CD4-positive, alpha-beta T cell treated with Interleukin-4 for 4 hours (primary cell): ENCODE measurements around the gene ANKRD9.
A peak's percentile ranks its signal among the peaks of the same experiment; 100 is the strongest.
"Not testable (repeated sequence)": the region's sequence is repeated elsewhere in the genome, so short reads cannot be mapped to it uniquely, and the experiment has no call there.

Source experiments
- DNase-seq: peaks from one replicate; pipeline ENCODE4 v3.0.0-alpha.2; 2020

The ANKRD9 gene, protein sequence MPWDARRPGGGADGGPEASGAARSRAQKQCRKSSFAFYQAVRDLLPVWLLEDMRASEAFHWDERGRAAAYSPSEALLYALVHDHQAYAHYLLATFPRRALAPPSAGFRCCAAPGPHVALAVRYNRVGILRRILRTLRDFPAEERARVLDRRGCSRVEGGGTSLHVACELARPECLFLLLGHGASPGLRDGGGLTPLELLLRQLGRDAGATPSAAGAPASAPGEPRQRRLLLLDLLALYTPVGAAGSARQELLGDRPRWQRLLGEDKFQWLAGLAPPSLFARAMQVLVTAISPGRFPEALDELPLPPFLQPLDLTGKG

GRCh38 chr14:102509746-102510615 lies at the start of gene ANKRD9:
TSS of gene ANKRD9 (minus strand) at chr14:102509776. CDS start at chr14:102507889, 1,887 bp downstream.
- peak; percentile 87 for DNase-seq

DNA sequence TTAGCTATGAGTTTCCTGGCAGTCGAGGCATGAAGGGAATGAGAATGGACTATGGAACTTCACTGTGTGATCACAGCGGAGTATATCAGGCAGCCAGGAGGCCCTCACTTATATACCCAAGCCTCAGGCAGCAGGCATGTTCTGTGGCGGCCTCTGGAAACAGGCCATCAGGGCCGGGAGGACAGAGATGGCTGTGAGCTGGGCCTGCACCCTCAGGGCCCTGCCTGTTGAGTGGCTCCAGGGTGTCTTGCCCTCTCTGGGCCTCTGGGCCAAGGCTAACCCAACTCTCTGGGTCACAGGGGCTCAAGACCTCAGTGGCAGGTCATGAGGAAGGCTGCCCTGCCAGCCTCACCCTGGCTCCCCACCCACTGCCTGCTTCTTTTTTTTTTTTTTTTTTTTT lies 49.0 kb upstream of the ANKRD9 start:
- no peak for DNase-seq

DNA sequence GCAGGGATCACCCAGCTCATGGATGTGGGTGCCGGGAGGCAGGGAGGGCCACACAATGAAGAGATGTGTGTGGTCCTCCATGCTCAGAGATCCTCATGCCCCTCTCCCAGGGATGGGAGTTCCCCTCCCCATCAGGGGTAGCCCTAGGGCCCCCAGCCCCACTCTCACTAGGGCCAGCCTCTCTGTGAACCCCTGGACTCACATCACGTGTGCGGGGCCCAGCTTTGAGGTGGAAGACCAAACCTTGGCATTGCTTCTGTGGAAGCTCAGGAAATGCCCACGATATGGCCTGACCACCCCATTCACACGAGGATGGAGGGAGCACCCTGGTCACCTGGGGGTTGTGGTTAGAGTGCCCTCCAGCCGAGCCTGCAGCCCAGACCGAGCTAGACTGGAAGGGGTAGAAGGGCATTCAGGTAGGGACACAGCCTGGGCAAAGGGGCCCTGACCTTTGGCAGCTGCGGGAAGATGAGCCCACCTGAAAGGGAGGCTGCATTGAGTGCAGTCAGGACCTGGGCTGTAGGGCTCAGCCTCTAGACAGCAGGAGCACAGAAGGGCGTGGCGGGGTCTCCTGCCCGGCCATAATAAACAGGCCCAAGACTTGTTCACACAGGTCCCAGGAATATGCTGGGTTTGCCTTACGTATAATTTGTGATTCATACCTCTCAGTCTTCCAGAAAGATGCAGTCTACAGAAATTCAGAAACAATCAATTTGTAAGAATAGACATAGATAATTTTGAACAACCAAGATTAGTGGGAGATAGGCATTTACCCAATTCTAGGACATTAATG lies 48.1 kb upstream of the ANKRD9 start:
- DNase-seq: no peak

DNA sequence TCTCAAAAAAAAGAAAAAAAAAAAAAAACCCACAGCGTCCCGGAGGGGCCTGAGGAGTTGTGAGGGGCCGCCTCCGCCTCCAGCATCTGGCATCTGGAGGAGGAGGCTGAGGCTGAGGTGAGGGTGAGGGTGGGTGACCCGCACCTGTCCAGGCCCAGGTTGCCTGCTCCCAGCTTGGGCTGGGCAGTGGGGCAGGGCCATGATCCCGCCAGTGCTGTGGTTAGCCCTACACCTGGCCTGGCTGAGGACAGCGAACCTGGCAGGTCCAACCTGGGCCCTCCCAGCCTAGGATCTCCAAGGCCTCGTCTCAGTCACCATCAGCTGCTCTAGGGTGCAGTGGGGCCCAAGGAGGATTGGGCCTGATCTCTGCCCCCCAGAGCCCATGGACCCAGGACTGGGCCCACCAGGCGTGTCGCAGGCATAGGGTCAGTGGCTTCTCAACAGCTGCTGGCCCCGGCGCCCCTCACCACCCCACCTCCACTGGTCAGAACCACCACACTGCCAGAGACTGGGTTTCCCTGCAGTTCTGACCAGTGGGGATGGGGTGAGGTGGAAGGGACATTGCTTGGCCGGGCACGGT lies 46.6 kb upstream of the ANKRD9 start:
- DNase-seq: no peak

DNA sequence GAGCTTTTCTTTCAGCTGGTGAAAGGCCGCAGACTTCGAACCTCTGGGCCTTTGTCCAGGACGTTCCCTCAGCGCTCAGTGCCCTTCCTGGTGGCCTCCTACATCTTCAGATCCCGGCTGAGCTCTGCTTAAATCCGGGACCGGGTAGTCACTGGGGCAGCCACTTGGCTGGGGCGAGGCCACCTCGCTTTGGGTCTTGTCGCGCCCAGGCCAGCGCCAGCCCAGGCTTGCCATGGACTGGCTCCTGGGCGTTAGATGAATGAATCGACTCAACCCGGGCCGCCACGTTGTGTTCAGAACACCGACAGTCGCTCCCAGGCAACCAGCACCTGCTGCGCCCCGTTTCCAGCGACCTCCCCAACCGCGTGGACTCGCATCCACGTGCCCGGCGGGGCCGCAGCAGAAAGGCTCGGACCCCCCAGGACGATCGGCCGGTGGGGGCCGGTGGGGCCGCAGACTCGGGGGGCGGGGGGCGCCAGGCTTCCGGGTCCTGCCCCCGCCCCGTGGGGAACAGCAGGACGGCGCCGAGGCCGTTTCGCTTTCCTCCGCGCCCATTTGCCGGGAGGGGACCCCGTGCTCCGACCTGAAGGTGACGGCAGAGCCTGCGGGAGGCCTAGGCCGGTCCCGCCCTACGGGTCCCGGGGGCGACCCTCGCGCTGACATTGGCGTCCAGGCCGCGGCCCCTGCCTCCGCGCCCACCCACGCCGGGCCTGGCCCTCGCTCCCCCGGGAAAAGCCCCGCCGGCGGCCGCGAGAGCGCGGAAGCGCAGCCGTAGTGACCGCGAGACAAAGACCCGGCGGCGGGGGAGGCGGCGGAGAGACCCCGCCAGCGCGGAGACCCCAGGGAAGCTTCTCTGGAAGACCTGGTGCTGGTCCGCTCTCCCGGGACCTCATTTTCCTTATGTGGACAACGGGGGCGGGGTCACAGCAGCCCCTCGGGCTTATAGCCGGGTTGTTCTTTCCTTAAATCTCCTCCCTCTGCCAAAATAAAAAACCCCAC lies 45.5 kb upstream of the ANKRD9 start:
- DNase-seq: peak; percentile 42

DNA sequence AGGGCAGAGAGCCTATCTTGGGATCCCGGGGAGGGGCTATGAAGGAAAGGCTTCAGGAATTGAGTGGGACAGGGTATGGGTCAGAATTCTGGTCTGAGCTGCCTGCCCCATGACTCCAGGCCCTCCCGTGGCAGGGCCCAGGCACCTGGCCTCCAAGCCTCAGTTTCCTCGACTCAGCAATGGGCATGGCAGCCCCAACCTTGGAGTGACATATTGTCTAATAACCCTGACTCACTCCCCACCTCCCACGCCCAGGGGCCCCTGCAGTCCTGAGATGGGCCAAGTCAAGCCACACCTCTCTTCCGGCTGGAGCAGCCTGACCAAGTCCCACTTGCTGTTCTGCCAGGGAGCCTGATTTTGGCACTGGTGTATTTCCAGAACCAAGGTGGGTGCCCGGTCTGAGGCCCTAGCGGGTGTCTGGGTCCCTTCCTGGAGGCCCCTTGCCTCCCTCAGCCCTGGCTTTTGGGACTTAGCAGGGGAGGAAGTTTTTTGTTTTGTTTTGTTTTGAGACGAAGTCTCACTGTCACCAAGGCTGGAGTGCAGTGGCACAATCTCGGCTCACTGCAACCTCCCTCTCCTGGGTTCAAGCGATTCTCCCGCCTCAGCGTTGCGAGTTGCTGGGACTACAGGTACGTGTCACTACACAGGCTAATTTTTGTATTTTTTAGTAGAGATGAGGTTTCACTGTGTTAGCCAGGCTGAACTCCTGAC lies 42.6 kb upstream of the ANKRD9 start:
- DNase-seq: no peak

DNA sequence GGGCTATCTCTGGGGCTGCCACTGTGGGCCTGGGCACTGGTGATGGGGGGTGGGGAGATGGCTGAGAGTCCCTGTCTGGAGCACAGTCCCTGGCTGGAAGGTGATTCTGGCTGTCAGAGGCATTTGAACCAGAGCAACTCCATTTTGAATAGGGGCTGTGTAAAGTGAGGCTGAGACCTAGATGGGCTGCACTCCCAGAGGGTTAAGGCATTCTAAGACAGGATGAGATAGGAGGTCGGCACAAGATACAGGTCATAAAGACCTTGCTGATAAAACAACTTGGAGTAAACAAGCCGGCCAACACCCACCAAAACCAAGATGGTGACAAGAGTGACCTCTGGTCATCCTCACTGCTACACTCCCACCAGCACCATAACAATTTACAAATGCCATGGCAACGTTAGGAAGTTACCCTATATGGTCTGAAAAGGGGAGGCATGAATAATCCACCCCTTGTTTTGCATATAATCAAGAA lies 41.4 kb upstream of the ANKRD9 start:
- not testable (repeated sequence) for DNase-seq

DNA sequence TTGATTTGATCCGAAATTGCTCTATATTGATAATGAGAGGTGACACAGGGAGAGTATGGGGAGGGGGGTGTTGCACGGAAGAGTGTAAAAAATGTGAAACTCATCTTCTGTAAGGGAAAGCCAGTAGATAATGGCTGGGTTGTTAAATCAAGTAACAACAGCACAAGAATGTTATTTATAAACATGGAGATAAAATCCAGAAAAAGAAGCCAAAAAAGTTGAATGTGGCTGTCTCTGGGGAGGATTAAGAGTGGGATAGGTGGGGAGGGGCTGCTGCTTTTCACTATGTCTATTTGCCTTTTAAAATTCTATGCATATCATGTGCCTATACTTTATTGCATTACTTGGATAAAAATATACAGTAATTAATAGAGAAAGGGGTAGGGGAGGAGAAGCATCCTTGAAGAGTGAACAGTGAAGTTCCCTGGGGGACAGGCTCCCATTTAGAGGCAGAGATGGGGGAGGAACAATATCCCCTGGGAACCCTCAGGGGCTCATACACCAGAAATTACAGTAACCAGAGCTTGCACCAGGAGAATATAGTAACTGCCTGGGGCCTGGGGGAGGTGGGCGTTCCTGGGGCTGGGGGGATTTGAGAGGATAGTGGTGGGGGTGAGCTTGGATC lies 39.2 kb upstream of the ANKRD9 start:
- no peak for DNase-seq

DNA sequence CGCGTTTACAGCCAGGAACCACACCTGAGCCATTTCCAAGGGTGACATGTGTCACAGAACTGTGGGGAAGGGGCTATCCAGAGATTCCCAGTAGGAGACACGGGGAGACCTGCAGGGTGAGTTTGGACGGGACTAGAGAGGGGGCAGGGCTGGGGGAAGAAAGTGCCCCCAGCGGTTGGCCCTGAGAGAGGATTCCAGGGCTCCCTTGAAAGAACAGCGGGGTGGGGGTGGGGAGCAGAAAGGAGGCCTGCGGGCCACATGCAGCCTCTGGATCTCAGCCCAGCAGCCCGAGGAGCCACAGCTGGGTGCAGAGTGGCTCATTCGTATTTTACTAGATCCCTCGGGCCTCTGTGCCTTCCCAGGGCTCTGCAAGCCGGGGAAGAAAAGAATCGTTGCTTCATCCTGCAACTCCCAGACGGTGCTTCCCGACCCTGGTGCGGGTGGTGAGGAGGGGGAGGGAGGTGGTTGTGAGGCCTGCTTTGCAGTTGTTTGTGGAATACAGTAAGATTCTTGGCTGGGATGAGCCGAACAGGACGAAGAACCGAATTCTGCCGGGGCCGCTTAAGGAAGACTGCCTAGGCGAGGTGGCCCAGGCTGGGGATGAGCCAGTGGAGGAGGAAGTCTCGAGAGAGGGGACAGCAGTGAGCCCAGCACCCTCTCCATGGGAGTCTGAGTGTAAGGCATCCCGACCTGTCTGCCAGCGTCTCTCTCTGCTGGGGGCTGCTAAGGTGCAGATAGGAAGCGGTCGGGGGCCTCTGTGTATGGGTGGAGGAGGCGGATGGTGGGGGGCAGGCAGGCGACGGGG lies 36.1 kb upstream of the ANKRD9 start:
- no peak for DNase-seq

GRCh38 chr14:102544747-102545460 lies 35.3 kb upstream of the ANKRD9 start:
- DNase-seq: peak; percentile 13

DNA sequence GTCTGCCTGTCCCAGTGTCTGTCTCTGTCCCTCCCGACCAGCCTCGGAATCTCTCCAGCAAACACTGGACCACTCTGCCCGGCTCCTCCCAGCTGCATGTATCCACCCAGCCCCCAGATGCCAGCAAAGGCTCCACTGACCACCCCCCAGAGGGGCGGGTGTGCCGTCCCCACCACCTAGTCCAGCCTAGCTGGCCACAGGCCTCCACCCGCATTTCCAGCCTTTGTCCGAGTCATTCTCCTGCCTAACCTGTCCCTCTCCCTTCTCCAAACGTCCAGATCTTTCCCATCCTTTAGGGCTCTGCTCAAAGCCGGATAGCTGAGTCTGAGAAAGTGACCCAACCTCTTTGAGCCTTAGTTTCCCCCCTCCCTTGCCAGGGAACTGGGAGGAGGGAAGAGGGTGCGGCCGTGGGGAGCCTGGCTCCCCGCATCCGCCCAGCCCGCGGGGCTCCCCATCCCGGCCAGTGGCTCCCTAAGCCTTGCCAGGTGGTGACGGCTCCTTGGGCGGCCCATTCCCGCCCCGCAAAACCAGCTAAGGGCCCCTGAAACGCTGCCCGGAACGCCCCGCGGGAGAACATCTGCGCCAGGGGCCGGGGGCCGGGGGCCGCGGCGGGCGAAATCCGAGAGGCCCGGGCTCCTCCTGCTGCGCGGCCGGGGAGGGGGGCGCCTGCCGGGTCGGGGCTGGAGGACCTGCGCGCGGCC lies 34.6 kb upstream of the ANKRD9 start:
- no peak for DNase-seq

DNA sequence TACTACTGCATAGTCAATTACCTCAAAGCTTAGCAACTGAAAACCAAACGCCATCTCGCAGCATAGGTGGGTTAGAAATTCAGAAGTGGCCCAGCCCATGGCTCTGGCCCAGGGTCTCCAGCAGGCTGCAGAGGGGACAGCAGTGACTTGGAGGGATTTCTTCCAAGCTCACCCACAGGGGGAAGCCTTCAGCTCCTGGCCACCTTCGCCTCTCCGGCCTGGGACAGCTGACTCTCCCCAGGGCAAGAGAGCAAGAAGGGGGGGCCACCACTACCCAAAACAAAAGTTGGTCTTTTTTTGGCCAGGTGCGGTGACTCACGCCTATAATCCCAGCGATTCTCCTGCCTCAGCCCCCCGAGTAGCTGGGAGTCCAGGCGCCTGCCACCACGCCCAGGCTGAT lies 32.2 kb upstream of the ANKRD9 start:
- no peak for DNase-seq

- not testable (repeated sequence) for DNase-seq
Observed at GRCh38 chr14:102541029-102541491, 31.5 kb upstream of the ANKRD9 start.

DNA sequence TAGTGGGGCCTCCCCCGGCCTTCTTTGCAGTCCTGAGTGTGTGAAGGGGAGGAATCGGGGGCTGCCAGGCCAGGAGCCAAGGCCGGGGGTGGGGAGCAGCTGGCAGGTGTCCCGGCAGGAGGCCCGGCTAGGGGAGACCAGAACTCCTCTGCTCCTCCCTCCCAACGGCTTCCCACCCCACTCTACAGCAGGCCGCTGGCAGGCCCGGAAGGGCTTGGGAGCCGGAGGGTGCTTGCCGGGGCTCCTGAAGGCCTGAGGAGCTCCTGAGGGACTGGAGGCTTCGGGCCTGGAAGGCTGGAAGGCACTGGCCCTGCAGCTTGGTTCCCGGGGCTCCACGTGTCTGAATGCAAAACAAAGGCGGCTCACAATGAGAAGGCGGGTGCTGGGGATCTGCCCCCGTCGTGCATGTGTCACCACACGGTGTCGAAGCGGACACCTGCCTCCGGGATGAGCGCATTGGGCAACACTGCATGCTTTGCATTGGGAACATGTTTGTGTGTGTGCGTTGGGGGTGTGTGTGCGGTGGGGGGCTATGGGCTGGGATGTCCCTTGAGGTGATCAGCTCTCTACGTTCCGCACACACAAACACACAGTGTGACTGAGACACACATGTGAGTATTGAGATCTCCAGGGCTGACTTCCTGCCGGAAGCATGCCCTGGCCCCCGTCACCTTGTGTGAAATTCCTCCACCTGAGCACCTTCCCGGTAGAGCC lies 30.9 kb upstream of the ANKRD9 start:
- no peak for DNase-seq

- no peak for DNase-seq
Observed at GRCh38 chr14:102539544-102540314, 30.2 kb upstream of the ANKRD9 start.
